Mesendoderm (in vitro differentiated cells): ENCODE measurements around the gene ADIPOR2.

Experiments used
- DNase-seq: peaks from one replicate; pipeline ENCODE4 v3.0.0; 2013
- H2AK5ac ChIP-seq: 2 replicates; pipeline ENCODE4 v1.6.1; 2013; ENCODE audit warnings: low read length, inconsistent platforms
- H2BK120ac ChIP-seq: 2 replicates; pipeline ENCODE4 v1.6.1; 2013; ENCODE audit warnings: low read depth, mild to moderate bottlenecking, low read length, moderate library complexity, mixed read lengths
- H2BK15ac ChIP-seq: replicated peaks from 2 replicates; pipeline ENCODE4 v1.6.1; 2013; ENCODE audit warnings: low read depth, mild to moderate bottlenecking, moderate library complexity
- H2BK5ac ChIP-seq: 2 replicates; pipeline ENCODE4 v1.6.1; 2013; ENCODE audit warnings: low read length, inconsistent platforms
- H3K18ac ChIP-seq: 2 replicates; pipeline ENCODE4 v1.6.1; 2013; ENCODE audit warnings: mild to moderate bottlenecking, low read length, mixed read lengths
- H3K23ac ChIP-seq: one replicate; pipeline ENCODE4 v1.6.1; 2013; ENCODE audit warnings: low read length
- H3K27ac ChIP-seq: 2 replicates; pipeline ENCODE4 v1.5.1; 2013; ENCODE audit warnings: low read depth, mild to moderate bottlenecking, inconsistent platforms, low read length, moderate library complexity
- H3K27me3 ChIP-seq: 2 replicates; pipeline ENCODE4 v1.6.1; 2013; ENCODE audit warnings: low read length, control low read depth, mild to moderate bottlenecking, inconsistent platforms; ENCODE audit not compliant: insufficient read depth, poor library complexity
- H3K36me3 ChIP-seq: 2 replicates; pipeline ENCODE4 v1.6.1; 2013; ENCODE audit warnings: low read length, inconsistent platforms; ENCODE audit not compliant: control insufficient read depth, insufficient read depth
- H3K4ac ChIP-seq: one replicate; pipeline ENCODE4 v1.6.1; 2013; ENCODE audit warnings: low read depth, mild to moderate bottlenecking, low read length, moderate library complexity
- H3K4me1 ChIP-seq: 2 replicates; pipeline ENCODE4 v1.6.1; 2013; ENCODE audit warnings: low read depth, low read length, inconsistent platforms; ENCODE audit not compliant: control insufficient read depth
- H3K4me2 ChIP-seq: 2 replicates; pipeline ENCODE4 v1.6.1; 2013; ENCODE audit warnings: low read length
- H3K4me3 ChIP-seq: 2 replicates; pipeline ENCODE4 v1.5.1; 2013; ENCODE audit warnings: mild to moderate bottlenecking, low read length
- H3K56ac ChIP-seq: one replicate; pipeline ENCODE4 v1.6.1; 2013; ENCODE audit warnings: low read length
- H3K79me1 ChIP-seq: 2 replicates; pipeline ENCODE4 v1.6.1; 2013; ENCODE audit warnings: low read length, inconsistent platforms
- H3K79me2 ChIP-seq: 2 replicates; pipeline ENCODE4 v1.6.1; 2013; ENCODE audit warnings: mild to moderate bottlenecking, low read length; ENCODE audit not compliant: control insufficient read depth, insufficient read depth
- H3K9ac ChIP-seq: 2 replicates; pipeline ENCODE4 v1.6.1; 2013; ENCODE audit warnings: low read length, inconsistent platforms
- H4K5ac ChIP-seq: one replicate; pipeline ENCODE4 v1.6.1; 2013; ENCODE audit warnings: low read length
- H4K8ac ChIP-seq: one replicate; pipeline ENCODE4 v1.6.1; 2013; ENCODE audit warnings: low read depth, mild to moderate bottlenecking, control low read depth, low read length, moderate library complexity
- WGBS: extraction: QIAGEN DNeasy Blood & Tissue Kit; methylation state at CpG from one replicate; pipeline ENCODE4 v1.1.7; 2013; ENCODE audit warnings: low lambda C conversion rate, missing lambda C conversion rate; ENCODE audit not compliant: insufficient coverage; ENCODE audit errors: extremely low coverage; 5-methylcytosine and 5-hydroxymethylcytosine counted together

The ADIPOR2 gene

DNA sequence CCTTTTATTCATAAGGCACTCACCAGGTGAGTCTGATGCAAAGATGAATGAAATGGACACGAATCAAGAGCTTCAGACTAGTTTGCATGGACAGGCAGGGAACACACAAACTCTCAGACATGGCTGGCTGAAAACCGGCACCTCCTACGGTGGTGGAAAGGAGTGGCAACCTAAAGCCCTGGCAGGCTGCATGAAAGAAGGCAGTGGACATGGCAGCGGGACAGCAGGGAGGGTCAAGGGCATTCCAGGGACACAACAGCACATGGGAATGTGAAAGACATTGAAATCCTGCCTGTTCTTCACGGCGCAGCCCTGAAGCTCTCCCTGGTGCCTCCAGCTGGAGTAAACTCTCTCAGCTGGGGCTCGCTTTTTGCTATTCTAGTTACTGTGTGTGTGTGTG lies 112.9 kb downstream of the ADIPOR2 start:
- Histone ChIP-seq H3K18ac (no peak overlapping the region), H3K23ac (no peak overlapping the region), H3K4ac (no peak overlapping the region), H3K9ac (no peak overlapping the region), H3K79me1 (no peaks in the 10 kb centered on the region), H3K27me3 (no peaks in the 10 kb centered on the region), H2BK5ac (no peak overlapping the region), H3K4me2 (no peak overlapping the region), H4K8ac (no peak overlapping the region), H2AK5ac (no peak overlapping the region), H3K56ac (peak overlapping the region; percentile 34), H3K79me2 (no peaks in the 10 kb centered on the region), H3K27ac (no peak overlapping the region), H3K36me3 (no peaks in the 10 kb centered on the region), H3K4me1 (no peaks in the 10 kb centered on the region), H2BK15ac (no peak overlapping the region), H3K4me3 (no peak overlapping the region), H2BK120ac (no peak overlapping the region), H4K5ac (no peak overlapping the region)
- WGBS, result no CpG with 5 or more reads among the region's 7 CpGs
- no peak for DNase-seq

DNA sequence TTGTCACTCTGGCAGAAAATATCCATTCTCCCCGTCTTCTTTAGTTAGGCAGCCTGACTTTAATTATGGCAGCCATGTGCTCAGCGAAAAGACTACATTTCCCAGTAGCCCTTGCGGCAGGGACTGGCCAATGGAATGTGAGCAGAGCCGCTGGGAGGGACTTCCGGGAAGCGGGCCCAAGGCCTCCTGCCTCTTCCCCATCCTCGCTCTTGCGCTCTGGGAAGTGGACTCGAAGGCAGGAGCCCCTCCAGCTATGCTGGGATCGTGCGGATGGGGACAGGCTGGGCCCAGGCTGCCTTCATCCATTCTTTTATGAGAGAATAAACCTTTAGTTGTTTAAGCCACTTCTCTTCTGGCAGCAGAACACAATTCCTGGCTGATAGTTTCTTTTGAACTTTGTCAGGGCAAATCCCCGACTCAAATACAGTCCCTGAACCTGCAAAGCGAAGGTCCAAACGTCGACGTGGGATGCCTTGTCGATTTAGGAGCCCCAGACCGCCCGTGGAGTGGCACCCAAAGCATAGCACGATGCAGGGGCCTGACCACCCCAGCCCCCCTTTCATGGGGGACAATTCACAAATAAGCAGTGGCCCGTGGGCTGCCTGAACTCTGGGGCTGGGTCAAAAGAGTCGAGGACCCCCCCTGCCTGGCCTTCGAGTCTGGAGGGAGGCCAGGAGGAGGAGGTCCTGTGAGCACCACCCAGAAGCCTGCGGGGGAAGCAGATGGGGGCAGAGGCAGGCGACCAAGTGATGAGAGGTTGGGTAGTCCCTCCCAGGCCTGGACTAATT lies 113.9 kb downstream of the ADIPOR2 start:
- Histone ChIP-seq H3K4me3 (no peak overlapping the region), H3K27ac (no peak overlapping the region), H4K8ac (peak overlapping the region; percentile 97), H3K36me3 (no peaks in the 10 kb centered on the region), H3K56ac (no peak overlapping the region), H3K4ac (peak overlapping the region; percentile 58), H3K27me3 (no peaks in the 10 kb centered on the region), H2BK120ac (no peak overlapping the region), H3K23ac (no peak overlapping the region), H3K9ac (no peak overlapping the region), H2AK5ac (no peak overlapping the region), H4K5ac (no peak overlapping the region), H3K79me1 (no peaks in the 10 kb centered on the region), H3K79me2 (no peaks in the 10 kb centered on the region), H3K4me1 (no peaks in the 10 kb centered on the region), H3K18ac (no peak overlapping the region), H3K4me2 (no peak overlapping the region), H2BK15ac (no peak overlapping the region), H2BK5ac (no peak overlapping the region)
- peak; percentile 93 for DNase-seq
- no CpG with 5 or more reads among the region's 25 CpGs for WGBS

DNA sequence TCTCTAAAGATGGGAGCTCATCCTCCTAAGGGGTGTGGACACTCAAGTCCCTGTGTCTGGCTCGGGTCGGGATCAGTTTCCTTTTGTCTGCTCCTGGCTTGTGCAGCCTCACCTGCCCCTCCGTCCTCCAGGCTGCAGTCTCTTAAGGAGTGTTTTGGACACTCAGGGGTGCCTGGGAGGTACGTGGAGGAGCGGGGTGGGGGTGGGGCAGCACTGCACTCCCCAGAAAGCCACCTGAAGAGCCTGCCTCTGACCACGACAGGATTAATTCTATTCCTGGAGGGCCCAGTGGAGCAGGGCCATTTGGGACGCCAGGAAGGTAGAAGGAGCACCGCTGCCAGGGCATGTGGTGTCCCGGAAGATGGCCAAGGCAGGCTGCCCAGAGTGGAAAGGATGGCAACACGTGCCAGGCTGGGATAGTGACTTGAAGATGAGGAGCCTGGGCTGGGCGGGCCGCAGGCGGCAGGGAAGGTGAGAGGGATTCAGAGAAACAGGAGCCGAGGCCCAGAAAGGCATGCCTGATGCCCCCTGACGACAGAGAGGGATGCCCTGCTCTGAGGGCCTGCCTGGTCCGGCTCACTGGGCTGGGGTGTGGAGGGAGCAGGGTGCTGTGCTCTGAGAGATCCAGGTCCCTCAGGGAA lies 114.7 kb downstream of the ADIPOR2 start:
- no peak overlapping the region for H3K56ac ChIP-seq
- WGBS, result no CpG with 5 or more reads among the region's 16 CpGs
- no peak for DNase-seq
- no peak overlapping the region for H3K4me2 ChIP-seq
- no peak overlapping the region for H4K5ac ChIP-seq
- no peak overlapping the region for H3K27ac ChIP-seq
- no peak overlapping the region for H2BK120ac ChIP-seq
- H3K27me3 ChIP-seq, result no peaks in the 10 kb centered on the region
- no peak overlapping the region for H3K18ac ChIP-seq
- H3K79me2 ChIP-seq, result no peaks in the 10 kb centered on the region
- H3K23ac ChIP-seq, result no peak overlapping the region
- H2BK5ac ChIP-seq, result no peak overlapping the region
- H3K4ac ChIP-seq, result no peak overlapping the region
- no peaks in the 10 kb centered on the region for H3K36me3 ChIP-seq
- no peak overlapping the region for H3K4me3 ChIP-seq
- no peak overlapping the region for H4K8ac ChIP-seq
- H3K9ac ChIP-seq, result no peak overlapping the region
- no peak overlapping the region for H2AK5ac ChIP-seq
- H3K4me1 ChIP-seq, result no peaks in the 10 kb centered on the region
- no peak overlapping the region for H2BK15ac ChIP-seq
- H3K79me1 ChIP-seq, result no peaks in the 10 kb centered on the region

DNA sequence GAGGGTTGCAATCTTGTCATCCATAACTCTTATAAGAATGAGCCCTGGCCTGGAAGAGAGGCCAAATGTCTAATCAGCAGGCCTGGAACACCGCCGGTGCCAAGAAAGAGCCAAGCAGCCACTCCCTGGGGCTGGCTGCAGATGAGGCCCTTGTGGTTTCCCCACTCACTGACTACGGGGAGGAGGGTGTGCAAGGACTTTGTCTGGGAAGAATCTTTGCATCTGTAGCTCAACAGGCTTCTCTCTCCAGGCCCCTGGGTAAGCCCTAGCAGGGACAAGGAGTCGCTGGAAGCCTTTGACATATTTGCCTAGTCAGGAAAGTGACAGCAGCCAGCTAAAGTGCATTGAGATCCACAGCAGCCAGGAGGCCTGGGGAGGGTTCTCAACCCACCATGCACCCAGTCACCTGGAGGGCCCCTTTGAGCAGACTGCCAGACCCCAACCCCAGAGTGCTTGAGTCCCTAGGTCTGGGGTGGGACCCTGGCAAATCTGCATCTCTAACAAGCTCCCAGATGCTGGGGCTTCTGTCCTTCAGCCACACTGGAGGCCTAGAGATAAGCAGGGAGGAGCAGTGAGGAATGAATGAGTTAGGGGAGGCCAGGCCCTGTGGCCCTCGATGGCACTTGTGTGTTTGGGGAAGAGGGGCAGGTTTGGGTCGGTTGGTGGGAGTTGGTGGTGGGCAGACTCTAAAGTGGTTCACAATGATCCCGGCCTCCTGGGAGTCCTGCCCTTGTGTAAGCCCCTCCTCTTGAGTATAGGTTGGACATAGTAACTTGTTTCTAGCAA lies 115.6 kb downstream of the ADIPOR2 start:
- Histone ChIP-seq H3K9ac (no peak overlapping the region), H3K18ac (no peak overlapping the region), H3K27ac (no peak overlapping the region), H2AK5ac (no peak overlapping the region), H3K4me3 (no peak overlapping the region), H3K79me2 (no peaks in the 10 kb centered on the region), H3K4ac (no peak overlapping the region), H3K4me1 (no peaks in the 10 kb centered on the region), H4K5ac (no peak overlapping the region), H3K23ac (no peak overlapping the region), H3K4me2 (no peak overlapping the region), H4K8ac (no peak overlapping the region), H3K56ac (no peak overlapping the region), H3K79me1 (no peaks in the 10 kb centered on the region), H3K27me3 (no peaks in the 10 kb centered on the region), H3K36me3 (no peaks in the 10 kb centered on the region), H2BK15ac (no peak overlapping the region), H2BK120ac (no peak overlapping the region), H2BK5ac (no peak overlapping the region)
- no peak for DNase-seq
- no CpG with 5 or more reads among the region's 7 CpGs for WGBS

DNA sequence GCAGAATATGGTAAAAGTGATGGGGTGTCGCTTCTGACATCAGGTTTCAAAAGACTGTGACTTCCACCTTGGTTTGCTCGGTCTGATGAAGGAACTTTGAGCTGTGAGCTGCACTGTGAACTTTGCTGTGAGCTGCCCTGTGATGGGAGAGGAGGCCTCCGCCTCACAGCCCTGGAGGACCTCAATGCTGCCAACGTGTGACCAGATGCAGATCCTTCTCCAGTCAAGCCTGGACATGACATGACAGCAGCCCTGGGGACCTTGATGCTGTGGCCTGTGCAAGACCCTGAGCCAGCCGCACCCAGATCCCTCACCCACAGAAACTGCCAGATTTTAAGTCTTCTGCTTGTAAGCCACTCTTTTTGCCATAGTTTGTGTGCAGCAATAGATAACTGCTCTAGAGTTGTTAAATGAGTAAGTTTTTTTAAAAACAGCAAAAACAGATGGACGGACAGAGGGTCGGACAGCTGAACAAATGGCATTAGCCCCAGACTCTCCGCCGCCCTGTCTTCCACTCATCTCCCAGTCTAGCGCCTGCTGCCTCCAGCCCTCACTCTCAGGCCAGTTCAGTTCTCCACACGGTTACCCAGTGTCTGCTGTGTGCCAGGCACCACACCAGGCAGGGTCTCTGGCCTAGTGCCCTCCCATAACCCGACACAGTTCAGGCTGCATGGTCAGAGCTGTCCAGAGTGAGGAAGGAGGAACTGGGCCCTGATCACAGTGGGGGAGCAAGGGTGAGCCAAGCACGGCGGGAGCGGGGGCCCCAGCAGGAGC lies 116.4 kb downstream of the ADIPOR2 start:
- no peak overlapping the region for H3K4ac ChIP-seq
- H4K5ac ChIP-seq, result no peak overlapping the region
- no peak overlapping the region for H3K4me3 ChIP-seq
- DNase-seq, result no peak
- H3K36me3 ChIP-seq, result no peaks in the 10 kb centered on the region
- H2AK5ac ChIP-seq, result no peak overlapping the region
- H2BK5ac ChIP-seq, result no peak overlapping the region
- no peaks in the 10 kb centered on the region for H3K4me1 ChIP-seq
- H3K4me2 ChIP-seq, result no peak overlapping the region
- WGBS, result no CpG with 5 or more reads among the region's 15 CpGs
- H3K79me1 ChIP-seq, result no peaks in the 10 kb centered on the region
- no peaks in the 10 kb centered on the region for H3K79me2 ChIP-seq
- H3K23ac ChIP-seq, result no peak overlapping the region
- H3K9ac ChIP-seq, result no peak overlapping the region
- no peak overlapping the region for H3K18ac ChIP-seq
- H4K8ac ChIP-seq, result no peak overlapping the region
- H2BK15ac ChIP-seq, result no peak overlapping the region
- H2BK120ac ChIP-seq, result no peak overlapping the region
- H3K56ac ChIP-seq, result peak overlapping the region; percentile 5
- no peak overlapping the region for H3K27ac ChIP-seq
- H3K27me3 ChIP-seq, result no peaks in the 10 kb centered on the region
